ENCODE results near the gene SLC16A6. TPM values are rescaled to one million over a fixed set of nuclear protein-coding genes. Genes with fewer than 3 reads are reported as not detected.
A peak's percentile ranks its signal among the peaks of the same experiment; 100 is the strongest.

The SLC16A6 gene
- polyA plus RNA-seq, 3 donors: 12.3 to 24.7 (median 14.0) TPM

DNA sequence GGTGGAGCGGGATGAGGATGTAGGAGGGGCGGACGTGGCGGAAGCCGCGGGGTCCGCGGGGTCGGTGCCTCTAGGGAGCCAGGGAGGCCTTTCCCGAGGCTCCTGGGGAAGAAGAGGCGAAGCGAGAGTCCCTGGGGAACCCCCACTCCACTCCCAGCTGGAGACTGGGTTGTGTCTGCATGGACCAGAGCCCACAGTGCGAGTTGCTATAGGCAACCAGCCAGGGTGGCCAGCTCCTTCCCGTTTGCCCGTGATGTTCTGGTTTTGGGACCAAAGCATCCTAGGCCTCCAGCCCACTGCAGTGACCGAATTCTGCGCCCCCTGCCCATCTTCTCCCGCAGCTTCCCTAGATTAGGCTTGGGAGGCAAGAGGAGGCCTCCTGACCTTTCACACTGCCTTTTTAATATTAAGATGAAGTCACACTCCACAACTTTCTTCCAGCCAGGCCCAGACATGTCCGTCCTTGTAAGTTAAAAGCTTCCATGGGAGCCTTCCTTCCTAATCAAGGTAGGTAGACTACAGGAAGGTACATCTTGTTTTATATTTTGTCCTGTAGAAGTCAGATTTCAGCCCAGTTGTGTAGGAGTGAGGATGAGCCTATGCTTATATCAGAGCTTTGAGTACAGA lies 42.6 kb downstream of the SLC16A6 start:
- H3K4me2 ChIP-seq (replicated peaks; ENCODE audit: extremely low read depth, low read length, poor library complexity, severe bottlenecking): peak overlapping the region; percentile 82
- H2AFZ ChIP-seq (ENCODE audit: insufficient read depth, low read depth, low read length, poor library complexity, severe bottlenecking): peak overlapping the region; percentile 44

More for the DNA sequence above, 42.6 kb downstream of the SLC16A6 start:
- peaks cover 35% of the 10 kb centered on the region for H3K4me1 Mint-ChIP-seq
- H4K20me1 ChIP-seq (ENCODE audit: insufficient read depth, low read length): no peaks in the 10 kb centered on the region
- H3K4me1 ChIP-seq (ENCODE audit: control insufficient read depth in 1 of 2, insufficient read depth in 2 of 2, low read length in 2 of 2): peaks cover 29 to 33% of the 10 kb centered on the region in 2 donors
- H3K36me3 ChIP-seq (replicated peaks in 1 of 2; ENCODE audit: control insufficient read depth in 1 of 2, insufficient read depth in 2 of 2, low read length in 2 of 2): peaks cover 0 to 8% of the 10 kb centered on the region in 2 donors
- no peaks in the 10 kb centered on the region for H3K27me3 ChIP-seq (ENCODE audit: control insufficient read depth in 2 of 2, insufficient read depth in 2 of 2, low read length in 2 of 2)
- peaks cover 0 to 2% (median 0%) of the 10 kb centered on the region in 7 donors for H3K9me3 Mint-ChIP-seq
- peak overlapping the region; percentile 83 to 92 for H3K4me3 Mint-ChIP-seq
- peak overlapping the region; percentile 61 to 77 (median 70) for H3K4me3 ChIP-seq (replicated peaks in 1 of 3; ENCODE audit: low read depth in 2 of 3, low read length in 3 of 3)
- H3K27ac Mint-ChIP-seq: peak overlapping the region; percentile 91 to 99 (median 97)
- TF ChIP-seq, protein P1, sequence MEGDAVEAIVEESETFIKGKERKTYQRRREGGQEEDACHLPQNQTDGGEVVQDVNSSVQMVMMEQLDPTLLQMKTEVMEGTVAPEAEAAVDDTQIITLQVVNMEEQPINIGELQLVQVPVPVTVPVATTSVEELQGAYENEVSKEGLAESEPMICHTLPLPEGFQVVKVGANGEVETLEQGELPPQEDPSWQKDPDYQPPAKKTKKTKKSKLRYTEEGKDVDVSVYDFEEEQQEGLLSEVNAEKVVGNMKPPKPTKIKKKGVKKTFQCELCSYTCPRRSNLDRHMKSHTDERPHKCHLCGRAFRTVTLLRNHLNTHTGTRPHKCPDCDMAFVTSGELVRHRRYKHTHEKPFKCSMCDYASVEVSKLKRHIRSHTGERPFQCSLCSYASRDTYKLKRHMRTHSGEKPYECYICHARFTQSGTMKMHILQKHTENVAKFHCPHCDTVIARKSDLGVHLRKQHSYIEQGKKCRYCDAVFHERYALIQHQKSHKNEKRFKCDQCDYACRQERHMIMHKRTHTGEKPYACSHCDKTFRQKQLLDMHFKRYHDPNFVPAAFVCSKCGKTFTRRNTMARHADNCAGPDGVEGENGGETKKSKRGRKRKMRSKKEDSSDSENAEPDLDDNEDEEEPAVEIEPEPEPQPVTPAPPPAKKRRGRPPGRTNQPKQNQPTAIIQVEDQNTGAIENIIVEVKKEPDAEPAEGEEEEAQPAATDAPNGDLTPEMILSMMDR (IDR thresholded peaks at IDR 0.05): no peak
- H3K27me3 Mint-ChIP-seq (ENCODE audit: low read depth in 3 of 3): peaks cover 2 to 10% (median 3%) of the 10 kb centered on the region in 3 donors
- WGBS (ENCODE audit: insufficient coverage): 0% methylated on average over 14 of the region's 19 CpGs
- H3K9me3 ChIP-seq (replicated peaks in 1 of 2; ENCODE audit: control insufficient read depth in 1 of 2, insufficient read depth in 1 of 2, low read length in 2 of 2): no peaks in the 10 kb centered on the region
- intact Hi-C loops (cut with micrococcal nuclease): loop anchor here (5.0 kb wide), 4 partner anchors 41 to 209 kb away; partner anchors contain the start of genes ARSG (in 1 of the 2), SLC16A6 (in 1 of the 2) and WIPI1 (in 1 of the 2)
- H3K9ac ChIP-seq (ENCODE audit: insufficient read depth, low read length, poor library complexity, severe bottlenecking): peak overlapping the region; percentile 89
- peak; percentile 47 to 74 (median 61) for DNase-seq
- H3K36me3 Mint-ChIP-seq: peaks cover 21 to 27% of the 10 kb centered on the region in 2 donors
- no peaks in the 10 kb centered on the region for H3K79me2 ChIP-seq (ENCODE audit: insufficient read depth, low read length)
- peak overlapping the region; percentile 86 to 97 for H3K27ac ChIP-seq (ENCODE audit: low read depth in 1 of 2, low read length in 2 of 2)
